GM18498 (cell line): ENCODE results near the gene CDT1.
"Not testable (repeated sequence)": the region's sequence is repeated elsewhere in the genome, so short reads cannot be mapped to it uniquely, and the experiment has no call there.

Experiments used
- ATAC-seq: cut with Tn5 transposase; IDR thresholded peaks from one replicate; pipeline ENCODE4 v1.9.1; 2021; ENCODE audit warnings: mild to moderate bottlenecking, moderate library complexity; ENCODE audit not compliant: unreplicated experiment

Gene CDT1

DNA sequence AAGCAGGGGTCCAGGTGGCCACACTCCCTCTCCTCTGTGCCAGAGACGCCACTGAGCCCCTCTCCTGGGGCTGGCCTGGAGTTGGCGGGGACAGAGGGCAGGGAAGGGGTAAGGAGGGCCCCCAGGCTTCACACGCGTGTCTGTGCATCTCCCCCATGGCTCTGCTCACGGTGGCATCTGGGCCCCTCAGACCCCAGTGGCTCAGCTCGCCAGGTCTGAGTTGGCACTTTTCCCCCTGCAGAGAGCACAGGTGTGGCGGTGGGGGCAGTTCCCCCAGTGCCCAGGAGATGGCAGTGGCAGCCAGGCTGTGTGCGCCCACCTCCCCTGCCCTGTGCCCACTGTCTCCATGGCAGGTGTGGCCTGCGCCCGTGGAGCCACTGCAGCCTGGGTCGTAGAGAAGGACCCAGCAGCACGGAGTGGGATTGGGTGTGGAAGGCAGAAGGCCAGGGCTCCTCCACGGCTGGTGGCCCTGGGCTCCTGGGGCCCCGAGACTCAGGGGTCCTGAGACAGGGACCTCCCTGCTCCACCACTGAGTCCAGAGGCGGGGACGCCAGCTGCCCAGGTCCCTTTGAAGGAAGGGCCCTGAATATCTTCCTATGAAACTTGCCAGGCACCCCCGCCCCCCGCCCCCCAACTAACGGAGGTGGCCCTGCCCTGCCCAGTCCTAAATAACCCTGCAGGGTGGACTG is 12.5 kb downstream of the CDT1 start:
- ATAC-seq, result no peak

DNA sequence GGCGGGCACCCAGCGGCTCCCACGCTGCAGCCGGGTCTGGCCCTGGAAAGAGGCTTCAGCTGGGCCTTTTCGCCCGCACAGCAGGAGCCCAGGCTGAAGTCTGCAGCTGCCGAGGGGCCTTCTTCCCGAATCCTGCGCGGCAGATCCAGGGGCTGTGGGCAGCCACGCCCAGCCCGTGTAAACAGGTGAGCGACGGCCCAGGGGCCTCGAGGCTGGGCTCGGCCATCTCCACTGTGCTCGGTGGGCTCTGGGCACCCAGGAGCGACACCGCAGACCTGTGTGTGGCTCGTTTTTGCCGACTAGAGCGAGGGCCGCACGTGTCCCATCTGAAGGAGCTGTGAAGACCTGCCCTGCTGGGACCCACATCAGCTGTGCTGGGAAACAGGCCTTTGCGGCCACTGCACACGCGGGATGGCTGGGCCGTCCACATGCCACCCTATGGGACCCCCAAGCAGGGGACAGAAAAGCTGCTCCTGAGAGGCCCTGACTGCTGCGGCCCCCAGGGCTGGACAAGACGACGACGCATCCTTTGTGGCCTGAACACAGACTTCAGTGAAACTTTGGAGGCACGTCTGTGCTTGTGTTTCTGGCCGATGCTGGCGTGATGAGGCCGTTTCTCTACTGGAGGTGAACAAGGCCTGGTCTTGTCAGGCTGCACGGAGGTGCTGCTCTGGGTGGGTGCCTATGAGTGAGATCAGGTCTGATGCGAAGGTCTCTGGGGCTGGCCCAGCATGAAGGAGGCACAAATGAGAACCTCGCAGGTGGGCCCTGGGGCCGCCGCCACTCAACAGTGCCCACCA is 13.3 kb downstream of the CDT1 start:
- ATAC-seq, result no peak

DNA sequence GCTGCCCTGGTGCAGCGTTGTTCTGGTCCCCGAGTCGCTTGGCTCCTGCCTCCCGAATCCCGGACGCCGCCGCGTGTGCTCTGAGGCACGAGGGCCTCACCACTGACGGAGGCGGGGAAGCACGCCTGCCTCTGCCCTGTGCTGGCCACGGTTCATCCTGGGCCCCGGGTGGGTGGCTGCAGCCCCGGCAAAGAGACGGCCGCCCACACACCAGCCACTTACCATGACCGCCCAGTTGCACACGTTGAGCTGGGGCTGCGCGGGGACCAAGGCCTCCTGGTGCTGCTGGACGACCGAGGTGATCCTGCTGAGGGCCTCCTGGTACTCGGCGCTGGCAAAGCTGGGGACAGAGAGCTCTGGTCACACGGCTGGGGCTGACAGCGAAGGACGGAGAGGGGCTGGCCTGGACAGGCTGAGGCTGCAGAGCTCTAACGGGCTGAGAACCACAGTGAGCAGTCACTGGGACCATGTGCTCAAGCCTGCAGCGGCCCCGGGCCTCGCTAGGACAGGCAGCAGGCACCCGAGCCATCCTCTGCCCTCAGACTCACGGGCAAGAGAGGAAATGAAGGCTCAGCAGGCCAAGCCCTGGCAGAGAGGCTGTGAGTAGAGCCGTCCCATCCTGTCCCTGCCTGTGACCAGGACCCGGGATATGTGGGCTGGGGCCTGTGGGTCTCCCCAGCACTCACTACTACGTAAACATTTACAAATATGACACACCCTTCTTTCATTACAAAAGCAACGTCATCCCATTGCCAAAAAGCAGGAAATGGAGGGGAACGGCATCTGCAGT is 14.4 kb downstream of the CDT1 start:
- no peak for ATAC-seq

DNA sequence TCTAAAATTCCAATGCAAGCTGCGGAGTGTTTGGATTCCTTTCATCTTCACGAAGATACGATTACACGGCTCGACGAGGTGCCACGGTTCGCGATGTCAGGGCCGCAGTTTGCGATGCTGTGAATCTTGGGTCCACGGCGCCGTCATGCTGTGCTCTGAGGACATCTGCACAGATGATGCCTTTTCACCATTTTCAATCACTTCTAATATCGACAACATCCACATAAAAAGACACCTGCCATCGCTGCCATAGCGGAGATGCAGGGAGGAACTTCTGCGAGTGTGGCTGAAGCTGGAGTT is 14.9 kb downstream of the CDT1 start:
- ATAC-seq, result no peak

DNA sequence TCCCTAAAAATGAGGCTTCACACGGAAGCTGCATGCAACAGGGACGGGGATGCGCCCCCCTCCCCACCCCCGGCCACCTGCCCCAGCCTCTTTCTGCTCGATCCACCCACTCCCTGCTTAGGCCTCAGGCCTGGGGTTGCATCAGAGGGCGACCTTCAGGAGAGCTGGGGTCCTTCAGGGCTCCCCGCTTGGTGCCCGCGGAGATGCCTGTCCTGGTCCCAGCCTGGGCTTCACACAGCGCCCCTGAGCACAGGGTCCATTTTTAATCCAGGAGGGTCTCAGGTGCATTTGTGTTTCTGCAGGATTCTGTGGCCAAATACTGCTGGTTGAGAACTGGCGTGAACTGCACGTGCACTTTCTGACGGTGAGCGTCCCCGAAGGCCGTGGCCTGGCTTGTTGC is 15.5 kb downstream of the CDT1 start:
- no peak for ATAC-seq

DNA sequence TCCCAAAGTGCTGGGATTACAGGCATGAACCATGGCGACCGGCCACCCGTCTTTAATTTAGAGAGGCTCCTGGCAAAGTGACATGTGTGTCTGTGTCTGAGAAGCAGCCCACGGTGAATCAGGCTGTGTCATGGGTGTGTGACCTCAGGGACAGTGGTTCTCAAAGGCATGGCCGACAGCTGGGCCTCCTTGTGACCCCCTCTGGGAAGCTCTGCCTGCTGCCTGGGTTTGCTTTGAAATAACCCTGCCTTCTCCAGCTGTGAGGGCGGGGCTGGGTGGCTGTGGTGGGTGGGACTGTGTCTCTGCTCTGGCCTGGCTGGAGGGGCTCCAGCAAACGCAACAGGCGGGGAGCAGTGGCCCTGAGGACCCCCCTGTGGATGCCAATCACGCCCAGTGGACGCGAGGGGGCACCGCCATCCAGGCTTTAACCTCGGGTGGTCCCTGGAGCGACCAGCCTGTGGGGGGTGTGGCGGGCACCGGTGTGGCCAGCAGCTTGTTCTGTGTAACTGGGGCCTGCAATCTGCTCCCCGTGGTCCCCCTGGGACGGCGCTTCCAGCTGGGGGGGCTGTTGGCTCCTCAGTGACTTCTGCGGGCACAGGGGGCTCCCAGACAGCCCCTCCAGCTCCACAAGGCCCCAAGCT is 16.9 kb downstream of the CDT1 start:
- no peak for ATAC-seq

DNA sequence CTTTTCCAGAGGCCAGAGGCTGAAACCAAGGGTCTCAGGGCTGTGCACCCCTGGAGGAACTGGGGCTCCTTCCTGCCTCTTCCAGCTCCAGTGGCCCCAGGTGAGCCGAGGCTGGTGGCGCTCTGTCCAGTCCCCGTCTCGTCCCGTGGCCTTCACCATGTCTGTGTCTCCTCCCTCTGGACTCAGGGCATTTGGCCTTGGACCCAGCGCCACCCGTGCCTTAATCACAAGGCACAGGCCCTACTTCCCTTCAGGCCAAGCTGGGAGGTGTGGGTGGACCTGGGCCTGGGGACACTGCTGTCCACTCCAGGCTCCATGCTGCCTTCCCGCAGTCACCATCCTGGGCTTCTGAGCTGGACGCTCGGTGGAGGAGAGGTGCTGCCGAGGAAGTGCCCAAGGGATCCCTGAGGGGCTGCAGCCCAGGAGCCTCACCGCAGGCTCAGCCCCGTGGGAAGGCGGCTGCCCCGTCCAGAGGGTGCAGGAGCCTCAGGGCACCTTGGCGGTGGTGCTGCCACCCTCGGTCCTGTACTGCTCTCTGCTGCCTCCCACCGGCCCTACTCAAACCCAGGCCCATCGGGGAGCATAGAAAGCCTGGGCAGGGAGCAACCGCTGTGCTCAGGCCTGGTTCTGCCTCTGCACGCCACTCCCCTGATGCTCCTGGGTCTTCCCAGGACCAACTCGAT is 17.7 kb downstream of the CDT1 start:
- ATAC-seq, result no peak

DNA sequence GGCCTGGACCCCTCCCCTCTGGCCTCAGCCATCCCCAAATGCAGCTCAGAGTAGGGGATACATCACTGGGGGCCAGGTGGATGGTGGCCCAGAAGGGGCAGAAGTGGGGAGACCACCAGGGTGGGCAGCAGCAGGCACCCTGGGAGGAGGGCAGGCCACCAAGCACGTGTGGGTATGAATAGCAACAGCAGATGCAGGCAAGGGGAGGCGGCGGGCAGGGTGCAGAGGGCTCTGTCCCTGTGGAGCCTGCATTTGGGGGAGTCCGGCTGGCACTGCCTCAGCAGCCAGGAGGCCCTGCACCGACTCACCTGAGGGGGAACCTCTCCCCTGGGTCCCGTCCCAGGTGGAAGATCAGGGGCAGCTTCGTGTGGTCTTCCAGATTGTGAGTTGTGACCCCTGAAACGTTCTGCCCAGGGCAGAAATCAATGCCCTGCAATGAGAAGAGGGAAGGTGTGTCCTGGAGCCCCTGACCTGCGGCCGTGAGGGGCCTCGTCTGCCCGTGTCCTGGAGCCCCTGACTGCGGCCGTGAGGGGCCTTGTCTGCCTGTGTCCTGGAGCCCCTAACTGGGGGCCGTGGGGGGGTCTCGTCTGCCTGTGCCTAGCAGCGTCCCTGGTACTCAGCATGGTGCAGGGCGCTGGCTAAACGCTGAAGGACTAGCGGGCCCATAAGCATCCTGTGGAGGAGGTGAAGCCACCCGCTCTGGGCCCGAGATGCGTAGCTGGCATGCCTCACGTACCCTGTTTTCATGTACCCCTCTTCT is 18.9 kb downstream of the CDT1 start:
- no peak for ATAC-seq

DNA sequence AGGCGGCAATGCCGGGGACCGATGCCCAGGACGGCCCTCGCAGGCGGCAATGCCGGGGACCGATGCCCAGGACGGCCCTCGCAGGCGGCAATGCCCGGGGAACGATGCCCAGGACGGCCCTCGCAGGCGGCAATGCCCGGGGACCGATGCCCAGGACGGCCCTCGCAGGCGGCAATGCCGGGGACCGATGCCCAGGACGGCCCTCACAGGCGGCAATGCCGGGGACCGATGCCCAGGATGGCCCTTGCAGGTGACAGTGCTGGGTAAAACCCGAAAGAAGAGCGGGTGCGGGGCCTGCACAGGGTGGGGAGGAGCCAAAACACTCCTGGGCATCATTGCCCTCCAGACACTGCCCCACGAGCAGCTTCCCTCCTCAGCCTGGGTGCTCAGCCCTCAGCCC is 20.1 kb downstream of the CDT1 start:
- ATAC-seq, result not testable (repeated sequence)

DNA sequence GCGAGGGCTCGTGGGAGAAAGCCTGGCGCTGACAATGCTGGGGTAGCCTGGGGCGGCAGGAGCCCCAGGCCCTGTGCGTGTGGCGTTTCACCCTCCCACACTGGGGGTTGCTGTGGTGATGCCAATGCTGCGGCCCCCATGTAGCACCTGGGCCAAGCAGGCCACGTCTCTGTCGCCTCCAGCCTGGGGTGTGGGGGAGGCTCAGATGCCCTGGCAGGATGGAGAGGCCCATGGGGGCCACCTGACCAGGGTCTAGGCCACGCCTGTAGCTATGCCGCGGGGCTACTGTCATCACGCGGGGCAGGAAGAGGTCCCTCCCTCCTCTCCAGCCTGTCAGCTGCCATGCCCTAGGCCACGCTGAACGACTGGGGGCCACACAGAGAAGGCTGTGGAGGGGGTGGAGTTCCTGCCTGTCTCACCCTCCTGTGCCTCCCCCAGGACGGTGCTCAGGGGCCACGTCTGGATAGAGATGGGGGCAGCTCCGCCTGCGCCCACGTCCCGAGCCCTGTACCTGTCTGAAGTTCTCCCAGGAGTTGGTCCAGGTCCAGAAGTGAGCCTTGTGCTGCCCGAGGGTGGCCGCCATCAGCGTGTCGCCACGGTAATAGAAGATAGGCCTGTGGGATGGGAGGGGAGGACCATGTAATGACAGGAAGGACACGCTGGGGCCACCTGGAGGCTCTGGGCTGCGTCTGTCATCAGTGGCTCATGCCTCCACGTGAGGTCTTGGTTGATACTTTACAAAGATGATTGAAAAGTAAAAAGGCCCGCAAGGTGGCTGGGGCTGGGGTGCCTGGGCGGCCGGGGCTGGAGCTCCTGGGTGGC is 20.9 kb downstream of the CDT1 start:
- ATAC-seq, result no peak

DNA sequence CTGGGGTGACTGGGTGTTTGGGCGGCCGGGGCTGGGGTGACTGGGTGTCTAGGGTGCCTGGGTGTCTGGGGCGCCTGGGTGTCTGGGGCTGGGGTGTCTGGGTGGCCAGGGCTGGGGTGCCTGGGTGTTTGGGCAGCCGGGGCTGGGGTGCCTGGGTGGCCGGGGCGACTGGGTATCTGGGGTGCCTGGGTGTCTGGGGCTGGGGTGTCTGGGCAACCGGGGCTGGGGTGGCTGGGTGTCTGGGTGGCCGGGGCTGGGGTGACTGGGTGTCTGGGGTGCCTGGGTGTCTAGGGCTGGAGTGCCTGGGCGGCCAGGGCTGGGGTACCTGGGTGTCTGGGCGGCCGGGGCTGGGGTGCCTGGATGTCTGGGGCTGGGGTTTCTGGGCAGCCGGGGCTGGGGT is 21.6 kb downstream of the CDT1 start:
- ATAC-seq, result no peak

DNA sequence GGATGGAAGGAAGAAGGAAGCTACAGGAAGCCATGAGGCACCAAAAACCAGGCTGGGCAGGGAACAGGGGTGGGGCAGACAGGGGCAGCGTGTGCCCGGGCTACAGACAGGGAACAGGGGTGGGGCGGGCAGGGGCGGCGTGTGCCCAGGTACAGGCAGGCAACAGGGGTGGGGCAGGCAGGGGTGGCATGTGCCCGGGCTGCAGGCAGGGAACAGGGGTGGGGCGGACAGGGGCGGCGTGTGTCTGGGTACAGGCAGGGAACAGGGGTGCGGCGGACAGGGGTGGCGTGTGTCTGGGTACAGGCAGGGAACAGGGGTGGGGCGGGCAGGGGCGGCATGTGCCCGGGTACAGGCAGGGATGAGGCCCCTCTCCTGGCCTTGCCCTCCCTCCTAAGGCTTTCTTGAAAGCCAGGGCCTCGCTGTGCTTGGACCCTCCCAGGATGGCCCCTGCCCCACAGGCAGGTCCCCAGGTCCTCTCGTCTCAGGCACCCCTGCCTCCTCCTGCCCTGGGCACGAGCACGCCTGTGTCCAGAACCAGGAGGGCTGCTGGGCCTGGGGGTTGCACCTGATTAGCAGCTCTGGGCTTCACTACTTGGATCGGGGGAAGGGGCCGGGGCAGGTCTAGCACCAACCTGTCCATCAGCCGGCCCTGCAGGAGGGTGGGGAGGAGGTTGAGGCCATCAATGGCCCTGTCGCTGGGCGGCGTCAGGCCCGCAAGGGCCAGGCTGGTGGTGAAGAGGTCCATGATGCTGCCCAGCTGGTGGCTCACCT is 22.7 kb downstream of the CDT1 start:
- no peak for ATAC-seq

DNA sequence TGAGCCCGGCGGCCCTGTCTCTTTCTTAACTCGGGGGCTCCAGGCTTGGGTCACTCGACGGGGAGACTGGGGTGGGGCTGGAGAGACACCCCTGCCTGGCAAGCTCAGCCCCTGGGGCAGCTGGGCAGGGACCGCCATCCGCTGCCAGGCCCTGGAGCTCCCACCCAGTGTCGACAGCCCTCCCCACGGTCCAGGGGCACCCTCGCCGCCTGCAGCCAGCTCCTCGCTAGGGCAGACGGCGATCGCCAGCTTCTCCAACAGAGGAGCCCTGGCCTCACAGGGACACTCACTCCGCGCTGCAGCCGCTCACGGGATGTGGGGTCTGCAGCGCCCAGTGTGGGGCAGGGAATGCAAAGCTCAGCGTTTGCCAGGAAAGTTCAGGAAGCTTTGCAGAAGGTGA is 24.1 kb downstream of the CDT1 start:
- ATAC-seq, result no peak

DNA sequence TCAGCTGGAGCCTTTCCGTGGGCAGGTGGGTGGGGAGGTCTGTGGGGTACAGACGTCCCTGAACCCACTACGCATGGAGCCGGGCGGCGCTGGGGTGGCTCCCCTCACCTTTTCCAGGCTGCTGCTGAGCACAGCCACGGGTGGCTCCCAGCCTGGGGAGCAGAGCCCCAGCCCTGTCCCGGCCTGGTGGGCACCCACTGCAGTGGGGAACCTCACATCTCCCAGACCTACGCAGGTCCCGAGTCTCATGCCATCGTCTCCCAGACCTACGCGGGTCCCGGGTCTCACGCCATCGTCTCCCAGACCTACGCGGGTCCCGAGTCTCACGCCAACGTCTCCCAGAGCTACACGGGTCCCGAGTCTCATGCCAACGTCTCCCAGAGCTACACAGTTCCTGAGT is 25.1 kb downstream of the CDT1 start:
- no peak for ATAC-seq

DNA sequence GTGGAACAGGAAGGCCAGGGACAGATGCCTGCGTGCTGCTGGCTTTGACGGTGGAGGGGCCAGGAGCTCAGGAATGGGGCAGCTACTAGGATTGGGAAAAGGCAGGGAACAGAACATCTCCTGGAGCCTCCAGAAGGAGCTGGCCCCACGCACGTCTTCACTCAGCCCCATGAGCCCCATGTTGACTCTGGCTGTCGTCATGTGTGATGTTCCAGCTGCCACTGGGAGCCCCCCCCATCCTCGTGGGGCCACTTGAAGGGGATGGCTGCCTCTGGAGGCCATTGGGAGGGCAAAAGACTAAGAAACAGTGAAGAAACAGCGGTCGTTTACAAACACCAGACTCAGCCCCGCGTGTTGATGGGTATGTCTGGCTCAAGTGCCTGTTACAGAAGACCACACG is 26.7 kb downstream of the CDT1 start:
- ATAC-seq, result no peak

DNA sequence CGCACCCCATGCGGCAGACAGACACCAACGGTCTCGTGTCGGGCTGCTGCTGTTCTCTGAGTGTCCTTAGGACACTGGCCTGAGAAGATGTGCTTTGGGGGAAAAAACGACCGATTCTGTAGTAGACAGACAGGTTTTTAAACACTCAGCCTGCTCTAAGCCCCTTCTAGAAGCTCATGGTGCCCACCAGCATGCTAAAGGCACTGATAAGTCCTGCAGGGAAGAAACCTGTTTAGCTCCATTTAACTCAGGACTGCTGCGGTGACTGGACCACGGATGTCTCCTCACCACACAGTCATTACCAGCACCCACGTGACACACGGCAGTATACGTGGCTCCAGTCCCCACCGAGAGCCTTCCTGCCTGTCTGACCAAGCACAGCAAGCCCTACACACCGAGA is 27.2 kb downstream of the CDT1 start:
- no peak for ATAC-seq

DNA sequence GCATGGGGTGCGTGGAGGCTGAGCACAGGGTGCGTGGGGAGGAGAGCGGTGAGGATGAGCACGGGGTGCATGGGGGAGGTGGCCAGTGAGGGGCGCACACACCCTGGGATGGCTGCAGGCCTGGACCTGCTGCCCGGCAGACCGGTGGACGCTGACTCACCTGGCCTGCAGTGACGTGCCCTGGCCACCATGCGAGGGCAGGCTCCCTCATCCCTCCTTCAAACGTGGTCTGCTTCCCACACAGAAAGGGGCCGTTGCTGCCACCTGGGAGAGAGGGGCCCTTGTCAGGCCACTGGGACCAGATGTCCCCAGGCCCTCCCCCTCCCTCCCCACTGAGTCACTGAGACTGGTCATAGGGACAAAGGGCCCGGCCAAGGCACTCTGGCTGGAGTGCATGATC is 28.2 kb downstream of the CDT1 start:
- ATAC-seq, result no peak

DNA sequence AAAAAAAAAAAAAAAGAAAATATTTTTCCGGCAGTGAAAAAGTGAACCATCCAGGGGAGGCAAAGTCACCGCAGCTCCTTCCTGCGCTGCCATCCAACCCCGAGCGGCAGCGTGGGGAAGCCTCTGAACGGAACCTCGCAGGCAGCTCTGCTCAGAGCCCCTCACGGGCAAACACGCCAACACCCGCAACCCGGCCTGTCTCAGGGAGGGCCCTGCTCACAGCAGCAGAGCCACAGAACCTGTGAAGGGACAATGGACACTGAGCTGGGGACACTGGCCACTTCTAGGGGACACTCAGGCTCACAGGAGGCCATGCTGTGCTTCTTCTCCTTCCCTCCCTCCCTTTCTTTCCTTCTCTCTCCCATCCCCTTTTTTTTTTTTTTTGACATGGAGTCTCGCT is 29.5 kb downstream of the CDT1 start:
- no peak for ATAC-seq

DNA sequence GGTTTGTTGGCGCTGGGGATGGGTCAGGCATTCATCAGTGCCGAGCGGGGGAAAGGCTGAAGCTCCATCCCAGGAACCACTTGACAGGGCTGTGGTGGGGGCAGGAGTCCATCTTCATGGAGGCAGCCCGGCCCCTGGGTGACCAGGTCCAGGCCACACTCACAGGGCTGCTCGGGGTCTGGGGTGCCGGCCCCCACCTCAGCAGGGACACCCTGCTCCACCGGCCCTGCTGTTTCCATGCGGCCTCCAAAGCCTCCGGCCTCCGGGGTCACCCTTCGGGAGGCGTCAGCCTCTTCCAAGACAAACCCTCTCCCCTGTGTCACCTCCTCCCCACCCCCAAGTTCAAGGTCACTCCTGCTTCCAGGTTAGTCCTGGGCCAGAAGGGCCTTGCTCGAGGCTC is 31.1 kb downstream of the CDT1 start:
- no peak for ATAC-seq
